Pancreas (tissue), 10 donors: ENCODE measurements around the gene C10orf143. TPM values are rescaled to one million over a fixed set of nuclear protein-coding genes. Genes with fewer than 3 reads are reported as not detected.
"Not testable (repeated sequence)": the region's sequence is repeated elsewhere in the genome, so short reads cannot be mapped to it uniquely, and the experiment has no call there.

ENCODE experiments used
- ATAC-seq, 4 donors: fragments of 200-7000 bp; cut with Tn5 transposase; one replicate each; pipeline versions ENCODE4 v1.8.0 to v1.9.1; 2020; ENCODE audit warnings: mild to moderate bottlenecking in 4 of 4, moderate library complexity in 4 of 4
- DNase-seq, 6 donors: peaks; one replicate each; pipeline ENCODE4 v3.0.0-alpha.2; 2020
- FAIRE-seq: peaks from 2 replicates; lab custom pipeline; 2012; peaks lifted over from hg19 to GRCh38; lab: Jason Lieb, UNC
- H3K27ac ChIP-seq, 4 donors: fragments of 200-600 bp; sonication (generic); 1 replicate in 3 of 4; 2 replicates in 1 of 4; pipeline versions ENCODE4 v1.5.0 to v1.8.0; 2020
- H3K27me3 ChIP-seq, 4 donors: fragments of 200-600 bp; one replicate each; pipeline ENCODE4 v1.8.0; 2021
- H3K36me3 ChIP-seq, 3 donors: fragments of 200-600 bp; sonication (generic) in 1 of 3; one replicate each; pipeline versions ENCODE4 v1.5.0 to v1.8.0; 2020 to 2021
- H3K4me1 ChIP-seq, 3 donors: fragments of 200-600 bp; one replicate each; pipeline ENCODE4 v1.8.0; 2021
- H3K4me3 ChIP-seq, 4 donors: fragments of 200-600 bp; sonication (generic) in 2 of 4; one replicate each; pipeline versions ENCODE4 v1.5.0 to v1.8.0; 2020 to 2021
- H3K9me3 ChIP-seq, 4 donors: fragments of 200-600 bp; one replicate each; pipeline ENCODE4 v1.8.0; 2021
- WGBS, 2 donors: extraction: QIAGEN DNeasy Blood & Tissue Kit; methylation state at CpG; one replicate each; pipeline ENCODE4 v1.1.7; 2013; 5-methylcytosine and 5-hydroxymethylcytosine counted together
- intact Hi-C, 3 donors: fragments of 100-400 bp; cut with DNase I; formaldehyde crosslinking; loops; one replicate each; pipeline versions ENCODE4 v1.11.1 to v1.14.2; 2022
- polyA plus RNA-seq, 2 donors: library from polyadenylated mRNA; stranded (reverse); fragments of 200-250 nt; gene quantifications; one replicate each; pipeline ENCODE4 v1.2.3, GENCODE V29; 2013
- total RNA-seq, 6 donors: library from RNA; stranded (reverse); fragmentation: NEBNext Ultra II Directional in 4 of 6; extraction: Animal tissue kit (Norgen Biotek cat#: 25700) in 4 of 6; gene quantifications; one replicate each; pipeline versions ENCODE4 v1.2.1 to v1.2.4, GENCODE V29; 2021 to 2023
- TF ChIP-seq, protein P1 (sequence below), 4 donors: fragments of 200-600 bp; sonication (generic) in 3 of 4; IDR thresholded peaks; one replicate each; pipeline versions ENCODE4 v1.5.0 to v1.8.0; 2021; ENCODE audit warnings: antibody characterized with exemption in 4 of 4
- donor health status: healthy with polysubstance abuse.
- donor health status: DM: no; HTN: no; CAD: no; lungs with moderate emphysema.
- donor health status: DM: no; HTN: no; CAD: no.
- donor health status: control.
- donor health status: control.
- donor health status: Bipolar disorder and iron deficiency.
- donor health status: DM: yes; HTN: yes; CAD: no.
- donor health status: DM: no; HTN: no; CAD: no.
- donor health status: DM: no; HTN: no; CAD: no.
- donor health status: DM: yes; HTN: yes; CAD: no.

The C10orf143 gene
- total and polyA plus RNA-seq, 8 donors = 1.6 to 7.1 (median 2.7) TPM

DNA sequence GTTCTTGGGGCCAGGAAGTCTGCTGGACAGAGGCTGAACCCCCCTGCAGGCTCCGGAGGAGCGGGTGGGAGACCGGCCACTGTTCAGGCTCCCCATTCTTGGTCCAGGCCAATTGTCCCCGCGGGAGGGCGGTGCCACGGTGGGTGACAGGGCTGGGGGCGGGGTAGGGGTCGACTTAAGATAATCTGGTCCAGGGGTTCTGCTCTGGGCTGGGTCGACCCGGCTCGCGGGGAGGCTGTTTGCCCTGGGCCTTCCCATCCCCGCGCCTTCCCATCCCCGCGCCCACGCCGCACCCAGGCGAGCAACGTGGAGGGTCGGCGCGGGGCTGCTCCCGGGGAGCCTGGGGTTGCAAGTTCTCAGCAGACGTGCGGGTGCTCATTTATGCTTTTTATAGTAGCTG, 18.3 kb upstream of the C10orf143 start:
- Histone ChIP-seq H3K27me3 (peaks cover 0 to 4% (median 0%) of the 10 kb centered on the region in 4 donors), H3K4me3 (no peak overlapping the region), H3K4me1 (no peaks in the 10 kb centered on the region), H3K36me3 (no peaks in the 10 kb centered on the region), H3K9me3 (no peaks in the 10 kb centered on the region), H3K27ac (no peak overlapping the region)
- no peak for ATAC-seq
- WGBS, 2 donors = 25 to 26% methylated on average over 26 to 27 of the region's 27 CpGs
- TF ChIP-seq, protein P1, sequence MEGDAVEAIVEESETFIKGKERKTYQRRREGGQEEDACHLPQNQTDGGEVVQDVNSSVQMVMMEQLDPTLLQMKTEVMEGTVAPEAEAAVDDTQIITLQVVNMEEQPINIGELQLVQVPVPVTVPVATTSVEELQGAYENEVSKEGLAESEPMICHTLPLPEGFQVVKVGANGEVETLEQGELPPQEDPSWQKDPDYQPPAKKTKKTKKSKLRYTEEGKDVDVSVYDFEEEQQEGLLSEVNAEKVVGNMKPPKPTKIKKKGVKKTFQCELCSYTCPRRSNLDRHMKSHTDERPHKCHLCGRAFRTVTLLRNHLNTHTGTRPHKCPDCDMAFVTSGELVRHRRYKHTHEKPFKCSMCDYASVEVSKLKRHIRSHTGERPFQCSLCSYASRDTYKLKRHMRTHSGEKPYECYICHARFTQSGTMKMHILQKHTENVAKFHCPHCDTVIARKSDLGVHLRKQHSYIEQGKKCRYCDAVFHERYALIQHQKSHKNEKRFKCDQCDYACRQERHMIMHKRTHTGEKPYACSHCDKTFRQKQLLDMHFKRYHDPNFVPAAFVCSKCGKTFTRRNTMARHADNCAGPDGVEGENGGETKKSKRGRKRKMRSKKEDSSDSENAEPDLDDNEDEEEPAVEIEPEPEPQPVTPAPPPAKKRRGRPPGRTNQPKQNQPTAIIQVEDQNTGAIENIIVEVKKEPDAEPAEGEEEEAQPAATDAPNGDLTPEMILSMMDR (IDR thresholded peaks at IDR 0.05) = no peak
- intact Hi-C loops = no loop called here
- no peak for FAIRE-seq
- no peak for DNase-seq

DNA sequence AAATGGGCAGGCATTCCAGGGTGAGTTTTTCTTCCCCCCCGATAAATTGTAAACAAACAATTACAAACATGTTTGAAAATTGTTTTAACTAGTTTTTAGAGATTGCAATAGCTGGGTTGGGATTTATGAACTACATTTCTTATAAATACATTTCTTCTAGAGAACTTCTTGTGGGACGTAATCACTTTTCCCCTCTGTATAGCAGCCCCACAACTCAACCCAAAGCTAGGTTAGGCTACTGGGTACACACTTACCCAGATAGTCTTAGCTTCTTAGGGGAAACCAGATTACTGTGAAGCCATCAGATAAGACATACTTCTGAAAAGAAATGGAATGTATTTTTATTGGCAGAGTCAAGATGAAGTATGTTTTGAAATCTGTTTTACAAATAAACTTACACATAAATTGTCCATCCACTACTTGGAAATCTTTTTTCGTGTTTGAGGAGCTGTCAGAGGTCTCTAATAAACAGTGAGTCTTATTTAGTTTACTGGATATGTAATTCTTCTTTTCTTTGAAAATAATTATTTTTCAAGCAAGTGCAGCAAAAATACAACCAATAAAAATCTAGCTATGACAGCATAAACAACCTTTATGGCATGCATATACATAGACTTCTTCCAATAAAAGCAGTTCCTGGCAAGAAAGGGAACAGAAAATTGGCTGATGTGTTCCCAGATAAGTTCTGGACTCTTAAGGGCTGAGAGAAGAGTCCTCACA, 17.6 kb upstream of the C10orf143 start:
- ATAC-seq (no peak), DNase-seq (no peak), FAIRE-seq (no peak)
- H3K4me1 ChIP-seq = no peaks in the 10 kb centered on the region
- no peaks in the 10 kb centered on the region for H3K36me3 ChIP-seq
- WGBS, 2 donors = 26 to 31% methylated on average over 3 of the region's 3 CpGs
- TF ChIP-seq, protein P1 (IDR thresholded peaks at IDR 0.05) = no peak
- H3K9me3 ChIP-seq = no peaks in the 10 kb centered on the region
- intact Hi-C loops = no loop called here
- no peak overlapping the region for H3K4me3 ChIP-seq
- no peak overlapping the region for H3K27ac ChIP-seq
- peaks cover 0 to 4% (median 0%) of the 10 kb centered on the region in 4 donors for H3K27me3 ChIP-seq

DNA sequence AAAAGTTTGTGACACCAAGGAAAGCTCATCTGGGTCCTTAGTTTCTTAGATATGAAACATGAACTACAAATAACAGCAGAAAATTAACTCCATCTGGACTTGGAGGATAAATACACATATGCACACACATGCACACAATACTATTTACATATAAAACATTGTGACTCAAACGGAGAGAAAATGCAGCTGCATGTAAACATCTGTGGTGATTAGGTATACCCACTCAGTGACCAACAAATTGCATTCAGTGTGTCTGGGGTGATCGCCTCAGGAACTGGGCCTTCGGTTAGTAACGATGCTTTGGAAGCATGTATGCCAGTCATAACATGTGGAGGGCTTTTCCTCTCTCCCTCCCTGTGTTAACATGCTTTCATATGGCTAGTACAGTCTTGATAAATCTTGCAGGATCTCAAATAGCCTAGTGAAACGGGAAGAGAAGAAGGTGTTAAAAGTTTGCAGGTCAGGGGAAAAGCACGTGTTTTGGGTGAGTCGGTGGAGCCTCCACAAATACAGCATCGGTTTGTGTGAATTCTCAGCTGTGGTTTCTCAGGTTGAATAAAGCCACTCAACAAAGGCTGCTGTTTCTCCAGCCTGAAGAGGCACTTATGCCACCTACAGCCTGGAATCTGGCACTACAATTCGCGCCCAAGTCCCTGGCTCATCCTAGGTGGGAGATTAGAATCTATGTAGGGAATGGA, 16.9 kb upstream of the C10orf143 start:
- H3K4me3 ChIP-seq = no peak overlapping the region
- no peaks in the 10 kb centered on the region for H3K36me3 ChIP-seq
- H3K27me3 ChIP-seq = peaks cover 0 to 4% (median 0%) of the 10 kb centered on the region in 4 donors
- FAIRE-seq = no peak
- no peaks in the 10 kb centered on the region for H3K9me3 ChIP-seq
- H3K4me1 ChIP-seq = no peaks in the 10 kb centered on the region
- 9% methylated on average over 10 of the region's 10 CpGs for WGBS, 2 donors
- no peak overlapping the region for H3K27ac ChIP-seq
- DNase-seq = peak in 3 of 6 donors; percentile 39 to 69 (median 48)
- TF ChIP-seq, protein P1 (IDR thresholded peaks at IDR 0.05) = peak; percentile 21 to 64 (median 50)
- ATAC-seq = peak; percentile 82 to 100 (median 97)
- intact Hi-C loops = no loop called here

DNA sequence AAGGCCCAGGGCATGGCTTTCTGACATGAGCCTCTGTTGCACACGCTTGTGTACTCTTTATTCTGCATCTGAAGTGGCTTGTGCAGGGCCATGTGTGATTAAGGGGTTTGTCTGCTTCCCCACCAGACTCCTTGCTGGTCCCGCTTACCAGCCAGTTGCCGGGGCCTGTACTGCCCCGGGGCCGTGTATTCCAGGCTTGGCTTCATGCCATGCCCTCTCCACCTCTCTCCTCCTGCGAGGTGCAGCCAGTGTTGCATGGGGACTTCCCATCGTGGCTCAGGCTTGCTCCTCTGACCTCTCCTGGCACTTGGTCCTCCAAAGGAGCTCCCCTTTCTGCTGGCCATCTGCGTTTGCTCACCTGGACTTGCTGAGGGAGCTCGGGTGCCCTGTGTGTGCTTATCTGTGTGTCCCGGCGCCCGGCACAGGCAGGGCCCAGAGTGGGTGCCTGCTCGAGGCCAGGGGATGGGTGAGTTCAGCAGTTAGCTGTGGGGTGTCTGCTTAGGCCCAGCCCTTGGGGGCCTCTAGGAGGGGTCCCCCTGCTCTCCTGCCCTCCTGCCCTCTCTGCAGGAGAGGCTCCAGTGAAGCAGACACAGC, 11.0 kb upstream of the C10orf143 start:
- FAIRE-seq (no peak), ATAC-seq (no peak)
- 31 to 36% methylated on average over 13 of the region's 13 CpGs for WGBS, 2 donors

DNA sequence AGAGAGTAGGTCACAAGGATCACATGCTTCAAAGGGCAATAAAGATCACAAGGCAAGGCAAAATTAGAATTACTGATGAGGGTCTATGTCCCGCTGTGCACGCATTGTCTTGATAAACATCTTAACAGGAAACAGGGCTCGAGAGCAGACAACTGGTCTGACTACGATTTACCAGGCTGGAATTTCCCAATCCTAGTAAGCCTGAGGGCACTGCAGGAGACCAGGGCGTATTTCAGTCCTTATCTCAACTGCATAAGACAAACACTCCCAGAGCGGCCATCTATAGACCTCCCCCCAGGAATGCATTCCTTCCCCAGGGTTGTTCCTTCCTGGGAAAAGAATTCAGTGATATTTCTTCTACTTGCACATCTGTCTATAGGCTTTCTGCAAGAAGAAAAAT, 6.9 kb upstream of the C10orf143 start:
- DNase-seq, H3K4me3 ChIP-seq: not testable (repeated sequence)
- 73 to 83% methylated on average over 6 of the region's 6 CpGs for WGBS, 2 donors

More for the DNA sequence above, 11.0 kb upstream of the C10orf143 start:
- DNase-seq = no peak
- Histone ChIP-seq H3K27me3 (no peaks in the 10 kb centered on the region), H3K4me1 (no peaks in the 10 kb centered on the region), H3K9me3 (no peaks in the 10 kb centered on the region), H3K4me3 (no peak overlapping the region), H3K36me3 (no peaks in the 10 kb centered on the region), H3K27ac (no peak overlapping the region)
- intact Hi-C loops = no loop called here
- TF ChIP-seq, protein P1 (IDR thresholded peaks at IDR 0.05) = no peak

DNA sequence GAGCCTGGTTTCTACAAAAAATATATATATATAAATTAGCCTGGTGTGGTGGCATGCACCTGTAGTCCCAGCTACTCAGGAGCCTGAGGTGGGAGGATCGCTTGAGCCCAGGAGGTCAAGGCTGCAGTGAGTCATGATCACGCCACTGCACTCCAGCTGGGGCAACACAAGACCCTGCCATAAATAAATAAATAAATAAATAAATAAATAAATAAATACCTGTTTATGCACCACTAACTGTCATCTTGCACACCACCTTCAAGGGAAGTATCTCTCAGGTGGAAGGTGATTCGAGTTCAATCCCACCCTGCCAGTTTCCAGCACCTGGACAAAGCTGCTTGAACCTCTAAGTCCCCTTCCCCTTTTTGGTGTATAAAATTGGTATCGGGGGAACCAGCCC, 6.3 kb upstream of the C10orf143 start:
- H3K9me3 ChIP-seq, ATAC-seq, FAIRE-seq, H3K27ac ChIP-seq, H3K4me3 ChIP-seq, DNase-seq, H3K27me3 ChIP-seq, intact Hi-C loops, H3K4me1 ChIP-seq, H3K36me3 ChIP-seq: not testable (repeated sequence)
- WGBS, 2 donors = 95 to 100% methylated on average over 4 of the region's 4 CpGs

More for the DNA sequence above, 6.9 kb upstream of the C10orf143 start:
- ATAC-seq, H3K27ac ChIP-seq, H3K36me3 ChIP-seq, H3K9me3 ChIP-seq, H3K27me3 ChIP-seq, intact Hi-C loops, H3K4me1 ChIP-seq, FAIRE-seq: not testable (repeated sequence)
